ENCODE data around the gene NCOA1. TPM values are rescaled to one million over a fixed set of nuclear protein-coding genes. Genes with fewer than 3 reads are reported as not detected.

Gene NCOA1
- total and polyA plus RNA-seq, 4 donors, result 6.5 to 26.6 (median 16.3) TPM

DNA sequence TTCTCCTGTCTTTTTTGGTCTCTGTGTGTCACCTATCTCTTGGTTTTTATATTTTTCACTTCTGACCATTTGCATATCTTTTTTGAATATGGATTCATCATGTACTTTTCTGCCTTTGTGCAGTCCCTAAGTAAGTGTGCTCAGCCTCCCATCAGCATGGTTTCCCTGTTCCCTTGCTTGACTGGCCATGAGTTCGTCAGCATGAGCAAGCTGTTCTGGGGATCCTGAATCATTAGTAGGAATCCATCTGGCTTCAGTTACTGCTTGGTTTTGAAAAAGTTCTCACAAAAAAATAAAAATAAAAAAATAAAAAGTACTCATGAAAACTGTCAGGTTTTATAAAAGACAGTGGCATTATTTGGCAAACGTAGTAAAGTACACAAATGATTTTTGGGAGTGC is 144.1 kb downstream of the NCOA1 start:
- Histone ChIP-seq H3K36me3 (ENCODE audit: control insufficient read depth in 4 of 4, insufficient read depth in 3 of 4, low read depth in 1 of 4, low read length in 3 of 4) (no peaks in the 10 kb centered on the region), H3K4me1 (ENCODE audit: control insufficient read depth in 4 of 4, insufficient read depth in 4 of 4, low read length in 3 of 4) (no peaks in the 10 kb centered on the region), H3K9me3 (ENCODE audit: control insufficient read depth in 4 of 4, low read length in 3 of 4) (no peaks in the 10 kb centered on the region), H3K9ac (ENCODE audit: low read depth in 1 of 2, low read length in 2 of 2) (no peak overlapping the region), H3K4me3 (ENCODE audit: low read depth in 1 of 3, low read length in 3 of 3) (no peak overlapping the region), H3K27me3 (ENCODE audit: control insufficient read depth in 4 of 4, insufficient read depth in 4 of 4, low read length in 3 of 4) (no peaks in the 10 kb centered on the region), H3K27ac (ENCODE audit: low read depth in 1 of 2, low read length in 2 of 2) (no peak overlapping the region)
- 65% methylated on average over 2 of the region's 2 CpGs for WGBS
- DNase-seq (ENCODE audit: low spot score), result no peak
- no peak for TF ChIP-seq HNF4G (IDR thresholded peaks at IDR 0.05)
- no peak for TF ChIP-seq YY1 (IDR thresholded peaks at IDR 0.05)
- no peak for TF ChIP-seq FOXA2 (IDR thresholded peaks at IDR 0.05)
- TF ChIP-seq, protein P1, sequence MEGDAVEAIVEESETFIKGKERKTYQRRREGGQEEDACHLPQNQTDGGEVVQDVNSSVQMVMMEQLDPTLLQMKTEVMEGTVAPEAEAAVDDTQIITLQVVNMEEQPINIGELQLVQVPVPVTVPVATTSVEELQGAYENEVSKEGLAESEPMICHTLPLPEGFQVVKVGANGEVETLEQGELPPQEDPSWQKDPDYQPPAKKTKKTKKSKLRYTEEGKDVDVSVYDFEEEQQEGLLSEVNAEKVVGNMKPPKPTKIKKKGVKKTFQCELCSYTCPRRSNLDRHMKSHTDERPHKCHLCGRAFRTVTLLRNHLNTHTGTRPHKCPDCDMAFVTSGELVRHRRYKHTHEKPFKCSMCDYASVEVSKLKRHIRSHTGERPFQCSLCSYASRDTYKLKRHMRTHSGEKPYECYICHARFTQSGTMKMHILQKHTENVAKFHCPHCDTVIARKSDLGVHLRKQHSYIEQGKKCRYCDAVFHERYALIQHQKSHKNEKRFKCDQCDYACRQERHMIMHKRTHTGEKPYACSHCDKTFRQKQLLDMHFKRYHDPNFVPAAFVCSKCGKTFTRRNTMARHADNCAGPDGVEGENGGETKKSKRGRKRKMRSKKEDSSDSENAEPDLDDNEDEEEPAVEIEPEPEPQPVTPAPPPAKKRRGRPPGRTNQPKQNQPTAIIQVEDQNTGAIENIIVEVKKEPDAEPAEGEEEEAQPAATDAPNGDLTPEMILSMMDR (IDR thresholded peaks at IDR 0.05; ENCODE audit: low read depth, low read length, missing input control), result no peak
- TF ChIP-seq, protein P2, sequence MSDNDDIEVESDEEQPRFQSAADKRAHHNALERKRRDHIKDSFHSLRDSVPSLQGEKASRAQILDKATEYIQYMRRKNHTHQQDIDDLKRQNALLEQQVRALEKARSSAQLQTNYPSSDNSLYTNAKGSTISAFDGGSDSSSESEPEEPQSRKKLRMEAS (IDR thresholded peaks at IDR 0.05), result no peak
- TF ChIP-seq TAF1 (conservative IDR thresholded peaks at IDR 0.05), result no peak
- TF ChIP-seq GABPA (IDR thresholded peaks at IDR 0.05 in 1 of 2, conservative IDR thresholded peaks at IDR 0.05 in 1 of 2), result no peak
- TF ChIP-seq RAD21 (IDR thresholded peaks at IDR 0.05), result no peak
- TF ChIP-seq FOXA1 (IDR thresholded peaks at IDR 0.05), result no peak
- TF ChIP-seq, protein P3, sequence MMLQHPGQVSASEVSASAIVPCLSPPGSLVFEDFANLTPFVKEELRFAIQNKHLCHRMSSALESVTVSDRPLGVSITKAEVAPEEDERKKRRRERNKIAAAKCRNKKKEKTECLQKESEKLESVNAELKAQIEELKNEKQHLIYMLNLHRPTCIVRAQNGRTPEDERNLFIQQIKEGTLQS (IDR thresholded peaks at IDR 0.05), result no peak
- TF ChIP-seq RXRA (IDR thresholded peaks at IDR 0.05), result no peak
- no peak for TF ChIP-seq HNF4A (conservative IDR thresholded peaks at IDR 0.05)

DNA sequence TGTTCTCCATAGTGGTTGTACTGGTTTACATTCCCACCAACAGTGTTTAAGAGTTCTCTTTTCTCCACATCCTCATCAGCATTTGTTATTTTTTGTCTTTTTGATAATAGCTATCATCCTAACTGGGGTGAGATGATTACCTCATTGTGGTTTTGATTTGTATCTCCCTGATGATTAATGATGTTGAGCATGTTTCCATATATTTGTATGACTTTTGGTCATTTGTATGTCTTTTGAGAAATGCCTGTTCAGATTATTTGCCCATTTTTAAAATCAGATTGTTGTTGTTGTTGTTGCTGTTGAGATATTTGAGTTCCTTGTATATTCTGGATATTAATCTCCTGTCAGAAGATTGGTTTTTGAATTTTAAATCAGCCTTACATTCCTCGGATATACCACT is 147.5 kb downstream of the NCOA1 start:
- H3K27me3 ChIP-seq (ENCODE audit: control insufficient read depth in 4 of 4, insufficient read depth in 4 of 4, low read length in 3 of 4), result no peaks in the 10 kb centered on the region
- TF ChIP-seq, protein P1 (IDR thresholded peaks at IDR 0.05; ENCODE audit: low read depth, low read length, missing input control), result no peak
- TF ChIP-seq TAF1 (conservative IDR thresholded peaks at IDR 0.05), result no peak
- TF ChIP-seq YY1 (IDR thresholded peaks at IDR 0.05), result no peak
- no peak for TF ChIP-seq GABPA (IDR thresholded peaks at IDR 0.05 in 1 of 2, conservative IDR thresholded peaks at IDR 0.05 in 1 of 2)
- TF ChIP-seq, protein P2 (IDR thresholded peaks at IDR 0.05), result no peak
- no peak for TF ChIP-seq SP1 (IDR thresholded peaks at IDR 0.05)
- no peak for TF ChIP-seq HNF4G (IDR thresholded peaks at IDR 0.05)
- TF ChIP-seq, protein P4, sequence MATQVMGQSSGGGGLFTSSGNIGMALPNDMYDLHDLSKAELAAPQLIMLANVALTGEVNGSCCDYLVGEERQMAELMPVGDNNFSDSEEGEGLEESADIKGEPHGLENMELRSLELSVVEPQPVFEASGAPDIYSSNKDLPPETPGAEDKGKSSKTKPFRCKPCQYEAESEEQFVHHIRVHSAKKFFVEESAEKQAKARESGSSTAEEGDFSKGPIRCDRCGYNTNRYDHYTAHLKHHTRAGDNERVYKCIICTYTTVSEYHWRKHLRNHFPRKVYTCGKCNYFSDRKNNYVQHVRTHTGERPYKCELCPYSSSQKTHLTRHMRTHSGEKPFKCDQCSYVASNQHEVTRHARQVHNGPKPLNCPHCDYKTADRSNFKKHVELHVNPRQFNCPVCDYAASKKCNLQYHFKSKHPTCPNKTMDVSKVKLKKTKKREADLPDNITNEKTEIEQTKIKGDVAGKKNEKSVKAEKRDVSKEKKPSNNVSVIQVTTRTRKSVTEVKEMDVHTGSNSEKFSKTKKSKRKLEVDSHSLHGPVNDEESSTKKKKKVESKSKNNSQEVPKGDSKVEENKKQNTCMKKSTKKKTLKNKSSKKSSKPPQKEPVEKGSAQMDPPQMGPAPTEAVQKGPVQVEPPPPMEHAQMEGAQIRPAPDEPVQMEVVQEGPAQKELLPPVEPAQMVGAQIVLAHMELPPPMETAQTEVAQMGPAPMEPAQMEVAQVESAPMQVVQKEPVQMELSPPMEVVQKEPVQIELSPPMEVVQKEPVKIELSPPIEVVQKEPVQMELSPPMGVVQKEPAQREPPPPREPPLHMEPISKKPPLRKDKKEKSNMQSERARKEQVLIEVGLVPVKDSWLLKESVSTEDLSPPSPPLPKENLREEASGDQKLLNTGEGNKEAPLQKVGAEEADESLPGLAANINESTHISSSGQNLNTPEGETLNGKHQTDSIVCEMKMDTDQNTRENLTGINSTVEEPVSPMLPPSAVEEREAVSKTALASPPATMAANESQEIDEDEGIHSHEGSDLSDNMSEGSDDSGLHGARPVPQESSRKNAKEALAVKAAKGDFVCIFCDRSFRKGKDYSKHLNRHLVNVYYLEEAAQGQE (IDR thresholded peaks at IDR 0.05), result no peak
- TF ChIP-seq, protein P5, sequence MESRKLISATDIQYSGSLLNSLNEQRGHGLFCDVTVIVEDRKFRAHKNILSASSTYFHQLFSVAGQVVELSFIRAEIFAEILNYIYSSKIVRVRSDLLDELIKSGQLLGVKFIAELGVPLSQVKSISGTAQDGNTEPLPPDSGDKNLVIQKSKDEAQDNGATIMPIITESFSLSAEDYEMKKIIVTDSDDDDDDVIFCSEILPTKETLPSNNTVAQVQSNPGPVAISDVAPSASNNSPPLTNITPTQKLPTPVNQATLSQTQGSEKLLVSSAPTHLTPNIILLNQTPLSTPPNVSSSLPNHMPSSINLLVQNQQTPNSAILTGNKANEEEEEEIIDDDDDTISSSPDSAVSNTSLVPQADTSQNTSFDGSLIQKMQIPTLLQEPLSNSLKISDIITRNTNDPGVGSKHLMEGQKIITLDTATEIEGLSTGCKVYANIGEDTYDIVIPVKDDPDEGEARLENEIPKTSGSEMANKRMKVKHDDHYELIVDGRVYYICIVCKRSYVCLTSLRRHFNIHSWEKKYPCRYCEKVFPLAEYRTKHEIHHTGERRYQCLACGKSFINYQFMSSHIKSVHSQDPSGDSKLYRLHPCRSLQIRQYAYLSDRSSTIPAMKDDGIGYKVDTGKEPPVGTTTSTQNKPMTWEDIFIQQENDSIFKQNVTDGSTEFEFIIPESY (IDR thresholded peaks at IDR 0.05), result no peak
- TF ChIP-seq FOXA2 (IDR thresholded peaks at IDR 0.05), result no peak
- no peak for TF ChIP-seq JUND (IDR thresholded peaks at IDR 0.05)
- no peak for TF ChIP-seq HNF4A (conservative IDR thresholded peaks at IDR 0.05)
- TF ChIP-seq RAD21 (IDR thresholded peaks at IDR 0.05), result no peak
- TF ChIP-seq NR2F2 (IDR thresholded peaks at IDR 0.05), result no peak
- no peak for TF ChIP-seq FOXA1 (IDR thresholded peaks at IDR 0.05)
- 100% methylated on average over 1 of the region's 1 CpG for WGBS
- H3K4me3 ChIP-seq (ENCODE audit: low read depth in 1 of 3, low read length in 3 of 3), result no peak overlapping the region
- no peaks in the 10 kb centered on the region for H3K9me3 ChIP-seq (ENCODE audit: control insufficient read depth in 4 of 4, low read length in 3 of 4)
- H3K36me3 ChIP-seq (ENCODE audit: control insufficient read depth in 4 of 4, insufficient read depth in 3 of 4, low read depth in 1 of 4, low read length in 3 of 4), result no peaks in the 10 kb centered on the region
- H3K9ac ChIP-seq (ENCODE audit: low read depth in 1 of 2, low read length in 2 of 2), result no peak overlapping the region
- H3K4me1 ChIP-seq (ENCODE audit: control insufficient read depth in 4 of 4, insufficient read depth in 4 of 4, low read length in 3 of 4), result no peaks in the 10 kb centered on the region
- no peak for DNase-seq (ENCODE audit: low spot score)
- H3K27ac ChIP-seq (ENCODE audit: low read depth in 1 of 2, low read length in 2 of 2), result no peak overlapping the region

Measured in liver (tissue), 9 donors.